ACC112 (cell line): ENCODE data around the gene CNOT4.
"Not testable (repeated sequence)": the region's sequence is repeated elsewhere in the genome, so short reads cannot be mapped to it uniquely, and the experiment has no call there.

Source experiments
- H2AFZ ChIP-seq: fragments of 200-600 bp; sonication (generic); one replicate; pipeline ENCODE4 v1.6.0; 2017; ENCODE audit warnings: antibody characterized with exemption, low read length; ENCODE audit not compliant: unreplicated experiment
- H3K27ac ChIP-seq: fragments of 200-600 bp; sonication (generic); 2 replicates; pipeline ENCODE4 v1.5.1; 2014; ENCODE audit warnings: low read depth, mild to moderate bottlenecking, antibody characterized with exemption, low read length, moderate library complexity
- H3K27me3 ChIP-seq: fragments of 200-600 bp; sonication (generic); 2 replicates; pipeline ENCODE4 v1.6.1; 2014; ENCODE audit warnings: mild to moderate bottlenecking, antibody characterized with exemption, low read length, moderate library complexity, mixed read lengths; ENCODE audit not compliant: insufficient read depth
- H3K36me3 ChIP-seq: fragments of 200-600 bp; sonication (generic); 2 replicates; pipeline ENCODE4 v1.6.1; 2016; ENCODE audit warnings: mild to moderate bottlenecking, antibody characterized with exemption, low read length, moderate library complexity, mixed read lengths; ENCODE audit not compliant: insufficient read depth
- H3K4me1 ChIP-seq: fragments of 200-600 bp; sonication (generic); one replicate; pipeline ENCODE4 v1.6.1; 2016; ENCODE audit warnings: low read length, mixed read lengths; ENCODE audit not compliant: insufficient read depth, unreplicated experiment, control insufficient read depth
- H3K4me3 ChIP-seq: fragments of 200-600 bp; sonication (generic); 2 replicates; pipeline ENCODE4 v1.5.1; 2014; ENCODE audit warnings: mild to moderate bottlenecking, low read depth, low read length
- H3K79me2 ChIP-seq: fragments of 200-600 bp; sonication (generic); one replicate; pipeline ENCODE4 v1.6.0; 2016; ENCODE audit warnings: low read length; ENCODE audit not compliant: control insufficient read depth, unreplicated experiment, insufficient read depth

The CNOT4 gene

GRCh38 chr7:135514856-135515255, 5.0 kb upstream of the CNOT4 start:
- no peaks in the 10 kb centered on the region for H3K79me2 ChIP-seq
- no peak overlapping the region for H2AFZ ChIP-seq
- H3K4me3 ChIP-seq, result no peak overlapping the region
- no peak overlapping the region for H3K27ac ChIP-seq
- no peaks in the 10 kb centered on the region for H3K27me3 ChIP-seq
- H3K36me3 ChIP-seq, result no peaks in the 10 kb centered on the region
- H3K4me1 ChIP-seq, result peaks cover 3% of the 10 kb centered on the region

GRCh38 chr7:135512135-135512887, 2.4 kb upstream of the CNOT4 start:
- H3K4me1 ChIP-seq, result peaks cover 10% of the 10 kb centered on the region
- H2AFZ ChIP-seq, result no peak overlapping the region
- no peaks in the 10 kb centered on the region for H3K27me3 ChIP-seq
- peaks cover 23% of the 10 kb centered on the region for H3K79me2 ChIP-seq
- no peaks in the 10 kb centered on the region for H3K36me3 ChIP-seq
- H3K27ac ChIP-seq, result no peak overlapping the region
- H3K4me3 ChIP-seq, result no peak overlapping the region

- Histone ChIP-seq H3K36me3 (no peaks in the 10 kb centered on the region), H3K4me1 (peaks cover 16% of the 10 kb centered on the region), H3K4me3 (peak overlapping the region; percentile 77), H2AFZ (peak overlapping the region; percentile 78), H3K27me3 (no peaks in the 10 kb centered on the region), H3K79me2 (peaks cover 37% of the 10 kb centered on the region), H3K27ac (no peak overlapping the region)
Measured at GRCh38 chr7:135510592-135511183, 786 bp upstream of the CNOT4 start.

DNA sequence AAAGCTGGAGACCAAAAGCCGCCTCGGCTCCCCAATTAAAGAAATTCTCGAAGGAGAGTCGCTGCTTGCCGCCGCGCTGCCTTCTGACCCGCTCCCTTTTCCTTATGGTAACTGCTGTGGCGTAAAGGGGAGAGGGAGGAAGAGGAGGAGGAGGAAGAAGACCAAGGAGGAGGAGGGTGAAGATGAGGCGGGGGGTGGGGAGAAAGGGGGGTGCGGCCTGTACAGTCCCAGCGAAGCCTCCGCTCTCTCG, 388 bp downstream of the CNOT4 start:
- Histone ChIP-seq H3K36me3 (no peaks in the 10 kb centered on the region), H3K4me3 (peak overlapping the region; percentile 77), H2AFZ (peak overlapping the region; percentile 73), H3K4me1 (peaks cover 16% of the 10 kb centered on the region), H3K27me3 (no peaks in the 10 kb centered on the region), H3K27ac (peak overlapping the region; percentile 83), H3K79me2 (peaks cover 48% of the 10 kb centered on the region)

- H3K4me3 ChIP-seq, result peak overlapping the region; percentile 77
- H3K27ac ChIP-seq, result peak overlapping the region; percentile 83
- no peaks in the 10 kb centered on the region for H3K27me3 ChIP-seq
- H3K79me2 ChIP-seq, result peaks cover 49% of the 10 kb centered on the region
- H2AFZ ChIP-seq, result peak overlapping the region; percentile 73
- no peaks in the 10 kb centered on the region for H3K36me3 ChIP-seq
- peaks cover 16% of the 10 kb centered on the region for H3K4me1 ChIP-seq
Measured at GRCh38 chr7:135508883-135509588, 866 bp downstream of the CNOT4 start.

- Histone ChIP-seq H3K27ac (no peak overlapping the region), H2AFZ (no peak overlapping the region), H3K79me2 (peaks cover 91% of the 10 kb centered on the region), H3K27me3 (no peaks in the 10 kb centered on the region), H3K4me1 (peaks cover 21% of the 10 kb centered on the region), H3K4me3 (no peak overlapping the region), H3K36me3 (no peaks in the 10 kb centered on the region)
Measured at GRCh38 chr7:135501402-135501801, 8.5 kb downstream of the CNOT4 start.

GRCh38 chr7:135499818-135500217, 10.1 kb downstream of the CNOT4 start:
- Histone ChIP-seq H3K4me3 (0 out of 2 replicates have a peak overlapping the region, but pooled peaks have one; percentile 3), H3K27me3 (no peaks in the 10 kb centered on the region), H3K27ac (peak overlapping the region; percentile 9; the same call in 1 of the 2 replicates), H2AFZ (no peak overlapping the region), H3K79me2 (peaks cover 85% of the 10 kb centered on the region), H3K36me3 (no peaks in the 10 kb centered on the region), H3K4me1 (peaks cover 21% of the 10 kb centered on the region)

DNA sequence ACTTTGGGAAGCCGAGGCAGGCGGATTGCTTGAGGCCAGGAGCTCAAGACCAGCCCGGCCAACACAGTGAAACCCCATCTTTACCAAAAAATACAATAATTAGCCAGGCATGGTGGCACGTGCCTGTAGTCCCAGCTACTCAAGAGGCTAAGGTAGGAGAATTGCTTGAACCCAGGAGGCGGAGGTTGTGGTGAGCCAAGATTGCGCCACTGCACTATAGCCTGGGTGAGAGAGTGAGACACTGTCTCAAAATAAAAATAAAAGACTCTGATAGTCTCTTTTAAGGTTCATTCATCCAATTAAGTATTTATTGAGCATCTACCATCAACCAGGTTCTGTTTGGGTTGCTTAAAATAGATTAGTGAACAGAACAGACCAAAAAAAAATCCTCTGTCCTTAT, 12.7 kb downstream of the CNOT4 start:
- not testable (repeated sequence) for H3K4me3 ChIP-seq, H3K27ac ChIP-seq, H2AFZ ChIP-seq, H3K36me3 ChIP-seq, H3K27me3 ChIP-seq
- Histone ChIP-seq H3K4me1 (peaks cover 21% of the 10 kb centered on the region), H3K79me2 (peaks cover 87% of the 10 kb centered on the region)

GRCh38 chr7:135493362-135493761, 16.5 kb downstream of the CNOT4 start:
- H2AFZ ChIP-seq, result no peak overlapping the region
- no peaks in the 10 kb centered on the region for H3K27me3 ChIP-seq
- H3K4me1 ChIP-seq, result peaks cover 9% of the 10 kb centered on the region
- H3K4me3 ChIP-seq, result no peak overlapping the region
- no peaks in the 10 kb centered on the region for H3K36me3 ChIP-seq
- no peak overlapping the region for H3K27ac ChIP-seq
- peaks cover 79% of the 10 kb centered on the region for H3K79me2 ChIP-seq

GRCh38 chr7:135492151-135492550, 17.8 kb downstream of the CNOT4 start:
- Histone ChIP-seq H3K79me2 (peaks cover 78% of the 10 kb centered on the region), H3K27me3 (no peaks in the 10 kb centered on the region), H3K36me3 (no peaks in the 10 kb centered on the region), H3K4me1 (peaks cover under 1% of the 10 kb centered on the region), H2AFZ (no peak overlapping the region), H3K27ac (no peak overlapping the region), H3K4me3 (no peak overlapping the region)

- Histone ChIP-seq H2AFZ (no peak overlapping the region), H3K36me3 (no peaks in the 10 kb centered on the region), H3K79me2 (peaks cover 73% of the 10 kb centered on the region), H3K27me3 (no peaks in the 10 kb centered on the region), H3K27ac (no peak overlapping the region), H3K4me3 (no peak overlapping the region), H3K4me1 (peaks cover 12% of the 10 kb centered on the region)
Measured at GRCh38 chr7:135490783-135491182, 19.1 kb downstream of the CNOT4 start.
